Activated naive CD8-positive, alpha-beta T cell (primary cell): ENCODE data around the gene MTRF1.
"Not testable (repeated sequence)": the region's sequence is repeated elsewhere in the genome, so short reads cannot be mapped to it uniquely, and the experiment has no call there.

Source experiments
- H3K27ac Mint-ChIP-seq: one replicate; pipeline ENCODE4 v1.8.0; 2021; ENCODE audit warnings: mixed read lengths
- H3K27me3 Mint-ChIP-seq: one replicate; pipeline ENCODE4 v1.8.0; 2021; ENCODE audit warnings: mixed read lengths
- H3K36me3 Mint-ChIP-seq: one replicate; pipeline ENCODE4 v1.8.0; 2021; ENCODE audit warnings: mixed read lengths
- H3K4me1 Mint-ChIP-seq: one replicate; pipeline ENCODE4 v1.8.0; 2021; ENCODE audit warnings: low read depth, mixed read lengths
- H3K4me3 Mint-ChIP-seq: one replicate; pipeline ENCODE4 v1.8.0; 2021; ENCODE audit warnings: mild to moderate bottlenecking, mixed read lengths
- H3K9me3 Mint-ChIP-seq: one replicate; pipeline ENCODE4 v1.8.0; 2021; ENCODE audit warnings: low read depth, mixed read lengths

The MTRF1 gene

DNA sequence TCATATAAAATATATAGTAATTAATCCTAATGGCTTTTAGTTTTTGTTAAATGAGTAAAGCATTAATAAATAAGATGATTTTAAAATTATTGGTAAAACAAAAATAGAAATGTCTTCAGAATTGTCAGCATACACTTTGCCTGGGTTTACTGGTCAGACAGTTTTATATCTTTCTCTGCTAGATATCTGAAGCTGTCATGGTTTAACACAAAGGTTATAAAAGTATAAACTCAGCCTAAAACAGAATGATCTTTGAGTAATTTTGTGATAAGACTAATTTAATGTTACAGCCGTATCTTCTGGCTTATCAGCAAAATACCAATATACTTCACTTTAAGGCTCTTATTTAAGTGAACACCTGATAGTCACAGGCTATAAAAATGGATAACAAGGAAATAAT is 29.9 kb upstream of the MTRF1 start:
- H3K4me1 Mint-ChIP-seq = peaks cover 2% of the 10 kb centered on the region
- peaks cover 11% of the 10 kb centered on the region for H3K36me3 Mint-ChIP-seq
- no peak overlapping the region for H3K4me3 Mint-ChIP-seq
- no peak overlapping the region for H3K27ac Mint-ChIP-seq
- no peaks in the 10 kb centered on the region for H3K27me3 Mint-ChIP-seq
- no peaks in the 10 kb centered on the region for H3K9me3 Mint-ChIP-seq

DNA sequence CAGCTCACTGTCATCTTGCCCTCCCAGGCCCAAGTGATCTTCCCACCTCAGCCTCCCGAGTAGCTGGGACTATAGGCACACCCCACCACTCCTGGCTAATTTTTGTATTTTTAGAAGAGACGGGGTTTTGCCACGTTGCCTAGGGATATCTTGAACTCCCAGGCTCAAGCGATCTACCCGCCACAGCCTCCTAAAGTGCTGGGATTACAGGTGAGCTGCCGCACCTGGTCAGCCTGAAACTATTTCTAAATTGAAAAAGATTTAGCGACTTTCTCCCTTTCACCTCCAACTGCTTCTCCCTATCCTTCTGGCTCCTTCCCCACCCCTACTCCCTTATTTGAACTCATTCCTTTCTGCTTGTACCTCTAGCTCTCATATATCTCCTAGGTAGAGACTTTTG is 27.9 kb upstream of the MTRF1 start:
- H3K9me3 Mint-ChIP-seq = no peaks in the 10 kb centered on the region
- no peak overlapping the region for H3K4me3 Mint-ChIP-seq
- H3K36me3 Mint-ChIP-seq = peaks cover 13% of the 10 kb centered on the region
- no peak overlapping the region for H3K27ac Mint-ChIP-seq
- peaks cover 23% of the 10 kb centered on the region for H3K4me1 Mint-ChIP-seq
- no peaks in the 10 kb centered on the region for H3K27me3 Mint-ChIP-seq

DNA sequence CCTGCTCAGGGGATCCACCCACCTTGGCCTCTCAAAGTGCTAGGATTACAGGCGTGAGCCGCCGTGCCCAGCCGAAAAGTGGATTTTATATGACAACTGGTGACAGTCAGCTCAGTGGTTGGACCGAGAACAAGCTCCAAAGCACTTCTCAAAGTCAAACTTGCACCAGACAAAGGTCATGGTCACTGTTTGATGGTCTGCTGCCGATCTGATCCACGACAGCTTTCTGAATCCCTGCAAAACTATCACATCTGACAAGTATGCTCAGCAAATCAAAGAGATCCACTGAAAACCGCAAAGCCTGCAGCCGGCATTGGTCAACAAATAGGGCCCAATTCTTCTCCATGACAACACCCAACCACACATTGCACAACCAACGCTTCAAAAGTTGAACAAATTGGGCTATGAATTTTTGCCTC is 26.1 kb upstream of the MTRF1 start:
- H3K27ac Mint-ChIP-seq = no peak overlapping the region
- peaks cover 7% of the 10 kb centered on the region for H3K36me3 Mint-ChIP-seq
- no peaks in the 10 kb centered on the region for H3K27me3 Mint-ChIP-seq
- peaks cover 34% of the 10 kb centered on the region for H3K4me1 Mint-ChIP-seq
- H3K9me3 Mint-ChIP-seq = no peaks in the 10 kb centered on the region
- no peak overlapping the region for H3K4me3 Mint-ChIP-seq

DNA sequence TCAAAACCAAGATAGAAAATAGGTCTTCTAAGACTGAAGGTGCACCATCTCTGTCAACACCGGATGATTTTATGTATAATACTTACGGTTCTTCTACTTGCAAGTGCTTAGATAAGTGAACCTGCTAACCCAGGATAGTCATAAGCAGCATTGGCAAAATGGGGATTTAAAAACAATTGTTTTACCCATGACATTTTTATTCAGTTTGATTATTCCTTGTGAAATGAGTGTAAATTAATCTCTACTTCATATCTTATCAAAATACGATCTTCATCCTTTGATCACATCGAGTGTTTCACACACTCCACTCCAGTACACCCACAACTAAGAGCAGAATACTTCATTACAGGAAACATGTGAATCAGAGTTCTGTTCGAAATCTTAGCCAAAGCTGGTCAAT is 23.0 kb upstream of the MTRF1 start:
- Mint-ChIP-seq H3K4me1 (peaks cover 34% of the 10 kb centered on the region), H3K9me3 (no peaks in the 10 kb centered on the region), H3K4me3 (peak overlapping the region; percentile 76), H3K27me3 (no peaks in the 10 kb centered on the region), H3K36me3 (peaks cover 9% of the 10 kb centered on the region), H3K27ac (peak overlapping the region; percentile 88)

DNA sequence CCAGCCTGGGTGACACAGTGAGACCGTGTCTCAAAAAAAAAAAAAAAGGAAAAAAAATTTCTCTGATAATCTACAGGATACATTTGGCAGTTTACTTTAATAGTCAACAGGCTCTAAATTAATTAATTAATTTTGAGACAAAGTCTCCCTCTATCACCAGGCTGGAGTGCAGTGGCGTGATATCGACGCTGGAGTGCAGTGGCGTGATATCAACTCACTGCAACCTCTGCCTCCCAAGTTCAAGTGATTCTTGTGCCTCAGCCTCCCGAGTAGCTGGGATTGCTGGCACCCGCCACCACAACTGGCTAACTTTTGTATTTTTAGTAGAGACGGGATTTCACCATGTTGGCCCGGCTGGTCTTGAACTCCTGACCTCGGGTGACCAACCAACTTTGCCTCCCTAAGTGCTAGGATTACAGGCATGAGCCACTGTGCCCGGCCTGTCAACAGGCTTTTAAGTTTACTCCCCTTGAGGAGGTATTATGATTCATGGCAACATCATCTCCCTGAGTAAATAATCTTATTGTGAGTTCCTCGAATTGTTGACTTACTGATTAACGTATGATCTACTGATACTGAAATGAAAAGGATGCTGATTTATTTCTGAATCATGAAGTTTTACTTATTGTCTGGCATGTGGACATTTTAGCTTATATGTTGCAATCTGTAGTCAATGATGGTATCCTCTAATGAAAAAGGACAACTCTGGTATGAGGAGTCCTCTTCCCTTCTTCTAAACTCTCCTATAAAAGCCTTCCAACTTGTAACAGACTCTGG is 21.3 kb upstream of the MTRF1 start:
- Mint-ChIP-seq H3K4me3 (no peak overlapping the region), H3K27ac (no peak overlapping the region), H3K36me3 (peaks cover 12% of the 10 kb centered on the region), H3K27me3 (no peaks in the 10 kb centered on the region), H3K9me3 (no peaks in the 10 kb centered on the region), H3K4me1 (peaks cover 39% of the 10 kb centered on the region)

DNA sequence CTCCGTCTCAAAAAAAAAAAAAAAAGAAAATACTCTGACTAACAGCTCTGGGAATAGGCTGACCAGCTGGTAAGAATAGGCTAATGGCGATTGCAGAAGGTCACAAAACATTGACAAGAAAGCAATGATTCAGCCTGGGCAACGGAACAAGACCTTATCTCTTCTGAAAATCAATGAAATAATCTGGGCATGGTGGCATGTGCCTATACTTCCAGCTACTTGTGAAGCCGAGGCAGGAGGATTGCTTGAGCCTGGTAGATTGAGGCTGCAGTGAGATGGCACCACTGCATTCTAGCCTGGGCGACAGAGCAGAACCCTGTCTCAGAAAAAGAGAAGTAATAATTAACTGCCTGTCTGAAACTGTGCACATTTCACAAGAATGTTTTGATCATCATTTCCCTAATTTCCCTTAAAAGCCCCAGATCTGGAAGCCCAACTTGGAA is 18.8 kb upstream of the MTRF1 start:
- no peak overlapping the region for H3K27ac Mint-ChIP-seq
- H3K36me3 Mint-ChIP-seq = peaks cover 9% of the 10 kb centered on the region
- no peaks in the 10 kb centered on the region for H3K9me3 Mint-ChIP-seq
- no peak overlapping the region for H3K4me3 Mint-ChIP-seq
- H3K4me1 Mint-ChIP-seq = peaks cover 38% of the 10 kb centered on the region
- H3K27me3 Mint-ChIP-seq = no peaks in the 10 kb centered on the region

DNA sequence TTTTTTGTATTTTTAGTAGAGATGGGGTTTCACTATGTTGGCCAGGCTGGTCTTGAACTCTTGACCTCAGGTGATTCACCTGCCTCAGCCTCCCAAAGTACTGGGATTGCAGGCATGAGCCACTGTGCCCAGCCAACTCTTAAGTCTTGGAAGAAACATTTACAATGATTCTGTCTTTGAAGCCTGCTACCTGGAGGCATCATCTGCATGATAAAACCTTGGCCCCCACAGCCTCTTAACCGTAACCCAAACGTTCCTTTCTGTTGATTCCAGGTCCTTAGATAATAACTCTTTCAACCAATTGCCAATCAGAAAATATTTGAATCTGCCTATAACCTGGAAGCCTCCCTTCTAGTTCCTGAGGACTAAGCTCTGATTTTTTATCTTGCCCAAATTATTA is 15.8 kb upstream of the MTRF1 start:
- H3K27ac Mint-ChIP-seq, H3K4me3 Mint-ChIP-seq, H3K9me3 Mint-ChIP-seq, H3K27me3 Mint-ChIP-seq, H3K36me3 Mint-ChIP-seq: not testable (repeated sequence)
- peaks cover 23% of the 10 kb centered on the region for H3K4me1 Mint-ChIP-seq

DNA sequence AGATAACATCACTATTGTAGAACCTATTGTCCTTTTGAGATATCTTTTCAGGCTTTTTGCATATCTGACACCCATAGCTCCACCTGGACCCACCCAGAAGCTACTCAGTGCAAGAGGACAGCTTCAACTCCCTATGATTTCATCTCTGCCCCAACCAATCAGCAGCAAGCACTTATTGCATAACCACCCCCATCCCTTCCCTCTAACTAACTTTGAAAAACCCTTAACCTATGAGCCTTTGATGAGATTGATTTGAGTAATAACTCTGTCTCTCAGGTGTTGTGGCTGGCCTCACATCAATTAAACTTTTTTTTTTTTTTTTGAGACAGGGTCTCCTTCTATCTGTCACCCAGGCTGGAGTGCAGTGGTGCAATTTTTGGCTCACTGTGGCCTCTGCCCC is 13.4 kb upstream of the MTRF1 start:
- H3K4me1 Mint-ChIP-seq = peaks cover 38% of the 10 kb centered on the region
- H3K27me3 Mint-ChIP-seq = no peaks in the 10 kb centered on the region
- peaks cover 3% of the 10 kb centered on the region for H3K36me3 Mint-ChIP-seq
- no peaks in the 10 kb centered on the region for H3K9me3 Mint-ChIP-seq
- peak overlapping the region; percentile 20 for H3K4me3 Mint-ChIP-seq
- no peak overlapping the region for H3K27ac Mint-ChIP-seq

DNA sequence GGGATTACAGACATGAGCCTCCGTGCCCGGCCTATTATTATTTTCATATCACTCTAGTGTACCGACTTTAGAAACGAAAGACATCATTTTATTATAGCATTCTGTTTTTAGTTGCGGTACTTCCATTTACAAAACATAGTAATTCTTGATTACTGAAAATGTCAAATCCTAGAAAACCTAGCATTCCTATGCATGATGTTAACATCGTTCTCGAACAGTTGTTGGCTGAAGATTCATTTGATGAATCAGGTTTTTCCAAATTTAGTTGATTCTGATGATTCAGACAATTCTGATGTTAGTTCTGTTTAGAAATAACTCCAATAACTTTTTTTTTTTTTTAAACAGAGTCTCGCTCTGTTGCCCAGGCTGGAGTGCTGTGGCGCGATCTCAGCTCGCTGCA is 11.5 kb upstream of the MTRF1 start:
- Mint-ChIP-seq H3K4me3 (no peak overlapping the region), H3K9me3 (no peaks in the 10 kb centered on the region), H3K36me3 (peaks cover 2% of the 10 kb centered on the region), H3K4me1 (peaks cover 43% of the 10 kb centered on the region), H3K27me3 (no peaks in the 10 kb centered on the region), H3K27ac (no peak overlapping the region)

DNA sequence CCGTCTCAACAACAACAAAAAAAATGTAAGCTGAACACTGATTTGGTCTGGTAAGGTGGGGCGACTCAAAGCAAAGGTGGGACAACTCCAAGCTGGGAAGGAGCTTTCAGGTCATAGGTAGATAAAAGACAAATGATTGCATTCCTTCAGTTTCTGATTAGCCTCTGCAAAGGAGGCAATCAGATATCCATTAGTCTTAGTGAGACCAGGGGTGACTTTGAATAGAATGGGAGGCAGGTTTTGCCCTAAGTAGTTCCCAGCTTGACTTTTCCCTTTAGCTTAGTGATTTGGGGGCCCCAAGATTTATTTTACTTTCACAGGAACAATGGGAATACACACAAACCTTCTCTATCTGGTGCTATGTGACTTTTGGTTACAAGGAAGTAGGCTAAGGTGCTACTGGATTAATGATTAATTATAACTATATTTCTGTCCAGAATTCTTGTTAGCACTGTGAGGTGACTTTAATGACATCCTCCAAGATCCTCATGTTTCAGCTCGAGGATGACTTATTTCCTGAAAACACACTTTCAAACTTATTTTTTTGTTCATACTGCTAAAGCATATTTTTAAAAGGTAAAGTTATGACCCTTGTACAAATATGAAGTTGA is 10.6 kb upstream of the MTRF1 start:
- Mint-ChIP-seq H3K27me3 (no peaks in the 10 kb centered on the region), H3K36me3 (peaks cover 2% of the 10 kb centered on the region), H3K4me3 (no peak overlapping the region)

DNA sequence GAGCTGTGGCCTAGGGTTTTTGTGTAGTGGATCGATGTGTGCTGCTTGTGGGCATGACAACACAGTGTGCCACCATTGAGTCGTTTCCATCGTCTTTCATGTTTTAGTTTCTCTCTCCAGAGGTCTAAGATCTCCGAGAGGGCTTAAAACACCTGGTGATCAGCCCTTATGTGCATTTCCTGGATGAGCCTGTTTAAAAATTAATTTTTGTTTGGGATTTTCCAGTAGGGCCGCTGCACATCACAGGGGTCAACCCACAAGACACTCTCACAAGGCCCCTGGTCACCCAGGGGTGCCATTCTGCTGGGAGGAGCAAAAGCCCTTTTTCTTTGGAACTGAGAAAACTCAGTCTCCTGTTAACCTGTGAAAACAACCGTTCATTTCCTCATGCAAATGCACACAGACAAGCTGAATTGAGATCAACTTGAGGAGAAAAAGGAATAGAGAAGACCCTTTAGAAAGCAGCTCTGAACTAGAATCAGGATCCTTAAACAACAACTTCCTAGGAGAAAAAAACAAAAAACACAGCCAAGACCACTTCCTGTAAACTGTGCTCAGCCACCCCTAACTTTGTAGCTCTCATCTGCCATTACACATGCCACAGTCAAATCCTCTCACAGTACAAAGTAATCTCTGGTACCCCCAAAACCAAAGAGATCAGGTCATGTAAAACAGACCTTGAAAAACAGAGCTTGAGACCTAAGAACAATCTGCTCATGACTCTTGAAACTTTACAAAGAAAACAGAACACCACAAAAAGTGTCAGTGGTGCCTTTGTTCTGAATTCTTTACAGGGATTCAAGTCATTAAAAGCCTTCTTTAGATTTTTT is 8.3 kb upstream of the MTRF1 start:
- Mint-ChIP-seq H3K27ac (peak overlapping the region; percentile 98), H3K9me3 (no peaks in the 10 kb centered on the region), H3K27me3 (no peaks in the 10 kb centered on the region), H3K4me3 (peak overlapping the region; percentile 72), H3K36me3 (peaks cover 9% of the 10 kb centered on the region), H3K4me1 (peaks cover 35% of the 10 kb centered on the region)

More for the DNA sequence above, 10.6 kb upstream of the MTRF1 start:
- Mint-ChIP-seq H3K4me1 (peaks cover 41% of the 10 kb centered on the region), H3K9me3 (no peaks in the 10 kb centered on the region), H3K27ac (peak overlapping the region; percentile 28)

DNA sequence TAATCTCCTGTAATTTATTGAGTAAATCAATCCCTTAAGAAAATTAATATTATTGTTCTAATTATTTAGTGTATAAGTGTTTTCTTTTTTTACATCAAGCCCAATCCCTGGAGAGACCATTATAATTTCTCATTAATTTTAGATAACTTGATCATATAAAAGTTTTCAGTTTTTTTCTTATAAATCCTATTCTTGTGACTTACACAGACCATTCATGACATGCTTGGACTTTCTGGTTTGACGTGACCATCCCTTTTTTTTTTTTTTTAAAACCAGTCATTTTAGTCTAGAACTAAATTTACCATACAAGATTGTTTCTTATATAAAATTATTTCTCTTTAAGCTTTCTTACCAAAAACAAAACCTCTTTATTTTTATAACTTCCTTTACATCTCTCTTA is 5.4 kb upstream of the MTRF1 start:
- Mint-ChIP-seq H3K36me3 (peaks cover 9% of the 10 kb centered on the region), H3K27ac (no peak overlapping the region), H3K4me3 (no peak overlapping the region), H3K4me1 (peaks cover 31% of the 10 kb centered on the region), H3K27me3 (no peaks in the 10 kb centered on the region), H3K9me3 (no peaks in the 10 kb centered on the region)

DNA sequence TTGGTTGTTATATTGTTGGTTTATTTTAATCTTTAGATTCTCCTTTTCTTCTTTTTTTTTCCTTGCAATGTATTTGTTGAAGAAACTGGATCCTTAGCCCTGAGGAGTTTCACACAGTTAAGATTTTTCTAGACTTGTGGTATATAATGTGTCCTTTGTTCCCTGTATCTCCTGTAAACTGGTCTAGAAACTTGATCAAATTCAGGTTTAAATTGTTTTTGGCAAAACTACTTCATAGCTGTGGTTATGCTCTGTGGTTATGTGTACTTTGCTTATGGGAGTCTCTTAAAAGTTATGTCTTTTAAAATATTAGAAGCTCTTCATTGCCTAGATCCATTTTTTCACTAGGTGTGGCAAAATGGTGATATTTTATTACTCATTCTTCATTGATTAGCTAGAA is 3.7 kb upstream of the MTRF1 start:
- H3K4me3 Mint-ChIP-seq = no peak overlapping the region
- H3K27me3 Mint-ChIP-seq = no peaks in the 10 kb centered on the region
- H3K27ac Mint-ChIP-seq = peak overlapping the region; percentile 77
- no peaks in the 10 kb centered on the region for H3K9me3 Mint-ChIP-seq
- H3K4me1 Mint-ChIP-seq = peaks cover 34% of the 10 kb centered on the region
- peaks cover 9% of the 10 kb centered on the region for H3K36me3 Mint-ChIP-seq

DNA sequence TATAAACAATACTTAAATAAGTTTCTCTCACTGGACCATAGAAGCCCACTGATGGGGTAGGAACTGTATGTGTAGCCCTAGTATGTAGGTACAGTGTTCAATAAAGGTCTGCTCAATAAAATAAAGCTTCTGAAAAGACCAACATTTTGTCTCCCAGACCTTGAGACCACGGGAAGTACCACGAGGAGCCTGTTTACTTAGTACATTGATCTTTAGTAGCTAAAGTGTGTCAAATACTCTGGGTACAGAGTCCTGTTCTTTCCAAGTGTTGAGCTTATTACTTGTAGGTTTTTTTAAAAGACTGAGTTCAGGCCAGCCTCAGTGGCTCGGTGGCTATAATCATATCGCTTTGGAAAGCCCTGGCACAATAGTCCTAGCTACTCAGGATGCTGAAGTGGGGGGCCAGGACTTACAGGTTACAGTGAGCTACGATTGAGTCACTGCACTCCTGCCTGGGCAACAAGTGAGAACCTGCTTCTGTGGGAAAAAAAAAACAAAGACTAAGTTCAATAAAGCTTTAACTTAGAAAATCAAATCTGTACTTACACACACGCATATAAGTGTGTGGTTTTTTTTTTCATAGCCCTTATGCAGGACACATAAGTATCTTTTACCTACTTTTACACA is 3.4 kb downstream of the MTRF1 start:
- no peak overlapping the region for H3K4me3 Mint-ChIP-seq
- H3K27ac Mint-ChIP-seq = peak overlapping the region; percentile 22
- H3K27me3 Mint-ChIP-seq = no peaks in the 10 kb centered on the region
- peaks cover 46% of the 10 kb centered on the region for H3K4me1 Mint-ChIP-seq
- no peaks in the 10 kb centered on the region for H3K9me3 Mint-ChIP-seq
- H3K36me3 Mint-ChIP-seq = peaks cover 14% of the 10 kb centered on the region

DNA sequence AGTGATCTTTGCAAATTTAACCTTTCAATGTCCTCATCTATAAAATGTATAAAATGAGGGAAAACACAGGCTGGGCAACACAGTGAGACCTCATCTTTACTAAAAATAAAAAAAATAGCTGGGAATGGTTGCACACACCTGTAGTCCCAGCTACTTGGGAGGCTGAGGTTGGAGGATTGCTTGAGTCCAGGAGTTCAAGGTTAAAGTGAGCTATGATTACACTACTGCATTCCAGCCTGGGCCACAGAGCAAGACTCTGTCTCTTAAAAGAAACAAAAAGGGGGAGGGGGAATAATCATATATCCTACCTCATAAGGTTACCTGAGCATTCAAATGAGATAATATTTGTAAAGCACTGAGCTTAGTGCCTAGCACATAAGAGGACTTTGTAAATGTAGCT is 5.8 kb downstream of the MTRF1 start:
- no peak overlapping the region for H3K27ac Mint-ChIP-seq
- no peaks in the 10 kb centered on the region for H3K27me3 Mint-ChIP-seq
- H3K36me3 Mint-ChIP-seq = peaks cover 23% of the 10 kb centered on the region
- peaks cover 37% of the 10 kb centered on the region for H3K4me1 Mint-ChIP-seq
- H3K9me3 Mint-ChIP-seq = no peaks in the 10 kb centered on the region
- H3K4me3 Mint-ChIP-seq = no peak overlapping the region
